PFSK-1 (cell line): ENCODE data around the gene INVS.

Source experiments
- REST ChIP-seq, 2 experiments: IDR thresholded peaks; 2 replicates each; pipeline versions ENCODE4 v1.6.1 to v1.8.0; 2011 to 2012; ENCODE audit warnings: low read depth in 2 of 2, low read length in 2 of 2, control low read depth in 1 of 2, inconsistent platforms in 1 of 2, mild to moderate bottlenecking in 1 of 2, moderate library complexity in 1 of 2; ENCODE audit not compliant: insufficient read depth in 1 of 2
- SIN3A ChIP-seq: IDR thresholded peaks from 2 replicates; pipeline ENCODE4 v1.6.1; 2012; ENCODE audit warnings: mild to moderate bottlenecking, low read length, moderate library complexity, borderline replicate concordance; ENCODE audit not compliant: insufficient read depth

GRCh38 chr9:100206899-100207298 lies 107.9 kb downstream of the INVS start:
- TF ChIP-seq REST (IDR thresholded peaks at IDR 0.05; ENCODE audit: insufficient read depth in 1 of 2, low read depth in 2 of 2, low read length in 2 of 2) = no peak
- TF ChIP-seq SIN3A = no peak
